Coronary artery (tissue), 2 donors: ENCODE measurements around the gene ANKUB1.

Experiments
- DNase-seq: peaks from one replicate; pipeline ENCODE4 v3.0.0-alpha.2; 2017; ENCODE audit warnings: low spot score
- H3K27ac ChIP-seq, 2 donors: fragments of 200-600 bp; sonication (generic); one replicate each; pipeline ENCODE4 v1.5.1; 2016 to 2019
- H3K4me3 ChIP-seq: fragments of 200-600 bp; sonication (generic); 2 replicates; pipeline ENCODE4 v1.5.1; 2016; ENCODE audit warnings: mild to moderate bottlenecking, moderate library complexity
- CTCF ChIP-seq: fragments of 200-600 bp; sonication (generic); IDR thresholded peaks from one replicate; pipeline ENCODE4 v1.5.1; 2019; ENCODE audit warnings: antibody characterized with exemption

Gene ANKUB1

GRCh38 chr3:149828390-149828789 is 36.0 kb upstream of the ANKUB1 start:
- no peak for TF ChIP-seq CTCF
- DNase-seq, result no peak
- no peak overlapping the region for H3K27ac ChIP-seq
- no peak overlapping the region for H3K4me3 ChIP-seq

GRCh38 chr3:149826636-149827035 is 34.3 kb upstream of the ANKUB1 start:
- H3K27ac ChIP-seq, result no peak overlapping the region

GRCh38 chr3:149820183-149820582 is 27.8 kb upstream of the ANKUB1 start:
- no peak overlapping the region for H3K27ac ChIP-seq
- DNase-seq, result no peak
- TF ChIP-seq CTCF, result no peak
- no peak overlapping the region for H3K4me3 ChIP-seq

More at GRCh38 chr3:149826636-149827035, 34.3 kb upstream of the ANKUB1 start:
- no peak for TF ChIP-seq CTCF
- no peak for DNase-seq
- H3K4me3 ChIP-seq, result no peak overlapping the region

- H3K4me3 ChIP-seq, result no peak overlapping the region
- no peak overlapping the region for H3K27ac ChIP-seq
- DNase-seq, result no peak
- no peak for TF ChIP-seq CTCF
These were observed 27.1 kb upstream of the ANKUB1 start for GRCh38 chr3:149819432-149819831.

GRCh38 chr3:149816986-149817385 is 24.6 kb upstream of the ANKUB1 start:
- no peak for TF ChIP-seq CTCF
- peak overlapping the region in 1 of 2 donors; percentile 69 for H3K27ac ChIP-seq
- DNase-seq, result no peak

GRCh38 chr3:149816311-149816710 is 24.0 kb upstream of the ANKUB1 start:
- Histone ChIP-seq H3K4me3 (peak overlapping the region; percentile 92), H3K27ac (peak overlapping the region in 1 of 2 donors; percentile 56)
- TF ChIP-seq CTCF, result no peak
- DNase-seq, result no peak

More at GRCh38 chr3:149816986-149817385, 24.6 kb upstream of the ANKUB1 start:
- H3K4me3 ChIP-seq, result no peak overlapping the region

- DNase-seq, result no peak
- no peak for TF ChIP-seq CTCF
- Histone ChIP-seq H3K4me3 (peak overlapping the region; percentile 92), H3K27ac (peak overlapping the region in 1 of 2 donors; percentile 56)
These were observed 23.4 kb upstream of the ANKUB1 start for GRCh38 chr3:149815728-149816127.
